CD14-positive monocyte (primary cell): ENCODE results near the gene RAP2A. TPM values are rescaled to one million over a fixed set of nuclear protein-coding genes. Genes with fewer than 3 reads are reported as not detected.

ENCODE experiments used
- DNase-seq, 3 donors: peaks; one replicate each; pipeline ENCODE4 v3.0.0-alpha.2; 2011 to 2022
- H2AFZ ChIP-seq: 2 replicates; pipeline ENCODE4 v1.6.0; 2012; ENCODE audit warnings: mild to moderate bottlenecking, low read depth, low read length, inconsistent platforms; ENCODE audit not compliant: insufficient read depth, poor library complexity, severe bottlenecking
- H3K27ac ChIP-seq, 2 donors: 1 replicate in 1 of 2; 2 replicates in 1 of 2; pipeline ENCODE4 v1.5.1; 2012 to 2013; ENCODE audit warnings: low read length in 2 of 2, control low read depth in 1 of 2, inconsistent platforms in 1 of 2, low read depth in 1 of 2, mild to moderate bottlenecking in 1 of 2
- H3K27me3 ChIP-seq, 2 donors: one replicate each; pipeline versions ENCODE4 v1.6.0 to v1.6.1; 2011 to 2013; ENCODE audit warnings: low read length in 2 of 2; ENCODE audit not compliant: control insufficient read depth in 2 of 2, insufficient read depth in 2 of 2
- H3K36me3 ChIP-seq, 2 donors: replicated peaks in 1 of 2; 1 replicate in 1 of 2; 2 replicates in 1 of 2; pipeline versions ENCODE4 v1.5.1 to v1.6.1; 2012 to 2013; ENCODE audit warnings: low read length in 2 of 2, control low read depth in 1 of 2, inconsistent platforms in 1 of 2, mild to moderate bottlenecking in 1 of 2; ENCODE audit not compliant: insufficient read depth in 2 of 2, control insufficient read depth in 1 of 2
- H3K4me1 ChIP-seq, 2 donors: 1 replicate in 1 of 2; 2 replicates in 1 of 2; pipeline versions ENCODE4 v1.5.1 to v1.6.1; 2012 to 2013; ENCODE audit warnings: low read length in 2 of 2, control low read depth in 1 of 2, inconsistent platforms in 1 of 2, mild to moderate bottlenecking in 1 of 2, moderate library complexity in 1 of 2; ENCODE audit not compliant: insufficient read depth in 2 of 2, control insufficient read depth in 1 of 2
- H3K4me2 ChIP-seq: replicated peaks from 2 replicates; pipeline ENCODE3; 2012; ENCODE audit warnings: low read length, moderate library complexity, mild to moderate bottlenecking; ENCODE audit not compliant: poor library complexity, severe bottlenecking; ENCODE audit errors: extremely low read depth
- H3K4me3 ChIP-seq, 3 experiments: fragments of 200-600 bp in 1 of 3; sonication (generic) in 1 of 3; replicated peaks in 1 of 3; 1 replicate in 2 of 3; 2 replicates in 1 of 3; pipeline ENCODE4 v1.5.1; 2011 to 2013; ENCODE audit warnings: low read length in 3 of 3, mild to moderate bottlenecking in 3 of 3, control low read depth in 2 of 3, low read depth in 2 of 3, inconsistent platforms in 1 of 3, moderate library complexity in 1 of 3
- H3K79me2 ChIP-seq: 2 replicates; pipeline ENCODE4 v1.6.0; 2012; ENCODE audit warnings: mild to moderate bottlenecking, control low read depth, inconsistent platforms, low read length, moderate library complexity; ENCODE audit not compliant: insufficient read depth
- H3K9ac ChIP-seq: 2 replicates; pipeline ENCODE4 v1.6.0; 2017; ENCODE audit warnings: low read length, mild to moderate bottlenecking; ENCODE audit not compliant: insufficient read depth, poor library complexity, severe bottlenecking
- H3K9me3 ChIP-seq, 2 donors: replicated peaks in 1 of 2; 1 replicate in 1 of 2; 2 replicates in 1 of 2; pipeline versions ENCODE4 v1.5.1 to v1.6.1; 2012 to 2013; ENCODE audit warnings: low read length in 2 of 2, control low read depth in 1 of 2; ENCODE audit not compliant: control insufficient read depth in 1 of 2, insufficient read depth in 1 of 2
- H4K20me1 ChIP-seq: 2 replicates; pipeline ENCODE4 v1.6.0; 2012; ENCODE audit warnings: mild to moderate bottlenecking, low read length, control low read depth, moderate library complexity; ENCODE audit not compliant: insufficient read depth
- H3K27ac Mint-ChIP-seq, 7 donors: one replicate each; pipeline ENCODE4 v1.8.0; 2020; ENCODE audit warnings: mild to moderate bottlenecking in 7 of 7, mixed read lengths in 7 of 7, moderate library complexity in 6 of 7, inconsistent platforms in 2 of 7
- H3K27me3 Mint-ChIP-seq, 3 donors: one replicate each; pipeline ENCODE4 v1.8.0; 2021 to 2022; ENCODE audit warnings: low read depth in 3 of 3, mild to moderate bottlenecking in 3 of 3, mixed read lengths in 3 of 3, moderate library complexity in 3 of 3, inconsistent platforms in 1 of 3
- H3K36me3 Mint-ChIP-seq, 2 donors: one replicate each; pipeline ENCODE4 v1.8.0; 2020; ENCODE audit warnings: mixed read lengths in 2 of 2, inconsistent platforms in 1 of 2, mild to moderate bottlenecking in 1 of 2
- H3K4me1 Mint-ChIP-seq: one replicate; pipeline ENCODE4 v1.8.0; 2020; ENCODE audit warnings: mild to moderate bottlenecking, mixed read lengths
- H3K4me3 Mint-ChIP-seq, 2 donors: one replicate each; pipeline ENCODE4 v1.8.0; 2020; ENCODE audit warnings: mild to moderate bottlenecking in 2 of 2, mixed read lengths in 2 of 2, moderate library complexity in 1 of 2
- H3K9me3 Mint-ChIP-seq, 7 donors: one replicate each; pipeline ENCODE4 v1.8.0; 2020 to 2022; ENCODE audit warnings: mixed read lengths in 7 of 7, mild to moderate bottlenecking in 6 of 7, moderate library complexity in 6 of 7, inconsistent platforms in 2 of 7
- CTCF ChIP-seq: fragments of 200-600 bp; IDR thresholded peaks from one replicate; pipeline ENCODE4 v1.8.0; 2022; ENCODE audit warnings: antibody characterized with exemption, mild to moderate bottlenecking
- WGBS: methylation state at CpG from one replicate; pipeline ENCODE4 v1.1.5; 2013; ENCODE audit warnings: missing lambda C conversion rate; ENCODE audit not compliant: insufficient coverage; 5-methylcytosine and 5-hydroxymethylcytosine counted together
- intact Hi-C, 2 donors: fragments of 100-400 bp; cut with micrococcal nuclease; formaldehyde crosslinking; loops; one replicate each; pipeline versions ENCODE4 v1.15.0 to v1.15.1; 2023
- polyA plus RNA-seq, 3 donors: library from polyadenylated mRNA; depleted of rRNA in 1 of 3; unstranded in 2 of 3; stranded (reverse) in 1 of 3; fragments of 300-500 nt in 2 of 3; fragments of >200 nt in 1 of 3; fragmentation: Illumina TruSeq in 2 of 3; gene quantifications; 1 replicate in 2 of 3; 2 replicates in 1 of 3; pipeline ENCODE4 v1.2.3, GENCODE V29; 2012 to 2021

RAP2A gene
- polyA plus RNA-seq, 3 donors: 2.3 to 5.3 (median 4.5) TPM

GRCh38 chr13:97438856-97439595 is 5.1 kb downstream of the RAP2A start:
- WGBS: 100% methylated on average over 2 of the region's 3 CpGs
- no peaks in the 10 kb centered on the region for H3K9me3 Mint-ChIP-seq

GRCh38 chr13:97440598-97441170 is 6.7 kb downstream of the RAP2A start:
- H3K27me3 Mint-ChIP-seq: no peaks in the 10 kb centered on the region
- no CpG with 5 or more reads among the region's 2 CpGs for WGBS
- H3K9ac ChIP-seq: no peak overlapping the region
- H3K4me1 Mint-ChIP-seq: peaks cover 13% of the 10 kb centered on the region
- intact Hi-C loops: no loop called here
- H3K9me3 Mint-ChIP-seq: no peaks in the 10 kb centered on the region
- no peak for TF ChIP-seq CTCF
- H3K4me3 Mint-ChIP-seq: no peak overlapping the region
- peaks cover 9% of the 10 kb centered on the region for H4K20me1 ChIP-seq
- no peak overlapping the region for H3K27ac Mint-ChIP-seq
- peaks cover 10 to 11% of the 10 kb centered on the region in 2 donors for H3K36me3 Mint-ChIP-seq
- H3K27ac ChIP-seq: no peak overlapping the region
- peaks cover 3 to 10% of the 10 kb centered on the region in 2 donors for H3K4me1 ChIP-seq
- no peak for DNase-seq
- no peak overlapping the region for H2AFZ ChIP-seq
- no peak overlapping the region for H3K4me2 ChIP-seq
- no peaks in the 10 kb centered on the region for H3K27me3 ChIP-seq
- H3K79me2 ChIP-seq: peaks cover 27% of the 10 kb centered on the region
- H3K4me3 ChIP-seq: no peak overlapping the region
- no peaks in the 10 kb centered on the region for H3K9me3 ChIP-seq
- peaks cover 4 to 7% of the 10 kb centered on the region in 2 donors for H3K36me3 ChIP-seq

More at GRCh38 chr13:97438856-97439595, 5.1 kb downstream of the RAP2A start:
- DNase-seq: no peak
- Mint-ChIP-seq H3K4me1 (peaks cover 20% of the 10 kb centered on the region), H3K27me3 (peaks cover 0 to 2% (median 0%) of the 10 kb centered on the region in 3 donors), H3K4me3 (no peak overlapping the region), H3K27ac (no peak overlapping the region), H3K36me3 (peaks cover 6 to 8% of the 10 kb centered on the region in 2 donors)
- Histone ChIP-seq H3K4me1 (peaks cover 10 to 20% of the 10 kb centered on the region in 2 donors), H3K79me2 (peaks cover 37% of the 10 kb centered on the region), H3K4me3 (no peak overlapping the region), H3K9ac (no peak overlapping the region), H3K36me3 (peaks cover 0 to 7% of the 10 kb centered on the region in 2 donors), H2AFZ (no peak overlapping the region), H3K27me3 (no peaks in the 10 kb centered on the region), H3K4me2 (no peak overlapping the region), H3K27ac (no peak overlapping the region), H3K9me3 (no peaks in the 10 kb centered on the region), H4K20me1 (peaks cover 9% of the 10 kb centered on the region)
- intact Hi-C loops: loop anchor here (10.0 kb wide), 3 partner anchors 54 to 536 kb away; partner anchors contain the start of gene MBNL2 (in 2 of the 2)
- TF ChIP-seq CTCF: no peak
